Mucosa of rectum (tissue), 2 donors: Measurements from ENCODE around the gene MYO1E.

ENCODE experiments used
- H3K27ac ChIP-seq, 2 donors: one replicate each; pipeline ENCODE4 v1.7.0; 2013; ENCODE audit warnings: inconsistent platforms in 2 of 2, low read depth in 2 of 2, low read length in 2 of 2
- H3K27me3 ChIP-seq, 2 donors: one replicate each; pipeline ENCODE4 v1.7.0; 2013; ENCODE audit warnings: low read length in 2 of 2; ENCODE audit not compliant: control insufficient read depth in 2 of 2, insufficient read depth in 2 of 2
- H3K36me3 ChIP-seq, 2 donors: one replicate each; pipeline ENCODE4 v1.7.0; 2013; ENCODE audit warnings: low read length in 2 of 2; ENCODE audit not compliant: control insufficient read depth in 2 of 2, insufficient read depth in 2 of 2
- H3K4me1 ChIP-seq, 2 donors: one replicate each; pipeline ENCODE4 v1.7.0; 2013; ENCODE audit warnings: low read length in 2 of 2, mild to moderate bottlenecking in 1 of 2; ENCODE audit not compliant: control insufficient read depth in 2 of 2, insufficient read depth in 2 of 2
- H3K4me3 ChIP-seq, 2 donors: one replicate each; pipeline ENCODE4 v1.7.0; 2013; ENCODE audit warnings: low read length in 2 of 2
- H3K9ac ChIP-seq, 2 donors: one replicate each; pipeline ENCODE4 v1.7.0; 2013; ENCODE audit warnings: low read length in 2 of 2, low read depth in 1 of 2, mild to moderate bottlenecking in 1 of 2
- H3K9me3 ChIP-seq, 2 donors: one replicate each; pipeline ENCODE4 v1.7.0; 2013; ENCODE audit warnings: low read length in 2 of 2; ENCODE audit not compliant: control insufficient read depth in 2 of 2
- donor health status: healthy.
- donor health status: Normal muscosa, but diverticular disease.

Gene MYO1E

DNA sequence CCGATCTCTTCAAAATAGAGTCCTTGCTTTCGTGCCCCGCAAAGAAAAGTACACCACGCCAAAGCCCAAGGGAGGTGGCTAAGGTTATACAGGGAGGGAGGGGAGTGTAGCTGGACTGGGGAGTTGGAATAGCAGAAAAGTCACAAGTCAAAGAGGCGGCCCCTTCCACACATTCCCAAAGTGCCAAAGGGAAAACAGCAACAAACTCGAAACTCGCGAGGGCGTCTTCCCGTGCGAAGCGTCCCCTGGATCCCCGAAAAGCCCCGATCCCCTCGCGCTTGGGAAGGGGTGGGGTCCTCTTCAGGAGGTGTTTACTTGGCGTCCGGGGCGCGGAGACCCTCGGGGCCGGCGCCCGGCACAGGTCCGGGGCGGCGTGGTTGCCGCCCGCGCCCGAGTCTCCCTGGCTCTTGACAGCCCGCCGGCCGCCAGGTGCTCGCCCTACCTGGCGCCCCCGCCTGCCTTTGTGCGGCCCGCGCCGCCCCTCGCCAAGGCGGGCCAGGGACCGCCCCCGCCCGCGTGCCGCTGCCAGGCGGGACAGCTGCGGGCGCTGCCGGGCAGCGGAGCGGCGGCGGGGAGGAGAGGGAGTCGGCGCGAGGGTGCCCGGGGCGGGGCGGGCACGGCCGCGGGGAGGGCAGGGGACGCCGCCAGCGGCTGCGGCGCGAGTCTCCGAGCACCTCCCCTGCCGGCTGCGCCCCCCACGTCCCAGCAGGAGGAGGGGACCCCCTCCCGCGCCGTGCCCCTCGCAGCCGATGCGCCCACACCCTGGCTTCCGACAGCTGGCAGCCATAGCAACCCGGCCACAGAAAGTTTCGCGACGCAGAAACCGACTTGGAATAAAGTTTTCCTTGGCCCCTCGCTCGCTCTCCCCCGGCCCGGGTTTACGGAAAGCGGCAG is 966 bp downstream of the MYO1E start:
- Histone ChIP-seq H3K27ac (peak overlapping the region; percentile 96 to 98), H3K27me3 (no peaks in the 10 kb centered on the region), H3K36me3 (peaks cover 0 to 2% of the 10 kb centered on the region in 2 donors), H3K9me3 (no peaks in the 10 kb centered on the region), H3K9ac (peak overlapping the region; percentile 91 to 96), H3K4me3 (peak overlapping the region; percentile 91 to 93), H3K4me1 (peaks cover 0 to 30% of the 10 kb centered on the region in 2 donors)

GRCh38 chr15:59369597-59369996 is 3.1 kb downstream of the MYO1E start:
- Histone ChIP-seq H3K9me3 (no peaks in the 10 kb centered on the region), H3K9ac (no peak overlapping the region), H3K4me1 (peaks cover 0 to 35% of the 10 kb centered on the region in 2 donors), H3K36me3 (peaks cover 0 to 2% of the 10 kb centered on the region in 2 donors), H3K4me3 (no peak overlapping the region), H3K27ac (peak overlapping the region in 1 of 2 donors; percentile 98), H3K27me3 (no peaks in the 10 kb centered on the region)

DNA sequence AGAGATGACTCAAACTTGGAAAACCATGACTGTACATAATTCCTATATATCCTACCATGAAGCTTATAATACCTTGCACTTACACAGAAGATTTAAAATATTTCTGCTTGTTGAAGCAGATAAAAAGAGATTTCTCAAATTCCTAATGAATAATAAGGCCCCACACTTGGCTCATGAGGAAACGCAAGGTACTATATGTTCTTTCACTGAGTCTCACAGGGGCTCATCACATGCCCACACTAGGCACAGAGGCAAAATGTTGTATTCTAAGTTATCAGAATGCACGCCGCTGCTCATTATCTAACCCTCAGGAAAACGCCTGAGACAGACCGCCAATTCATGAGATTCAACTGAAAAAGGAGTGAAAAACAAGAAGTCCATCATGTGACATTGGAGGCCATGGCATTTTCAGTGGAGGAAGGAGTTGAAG is 5.6 kb downstream of the MYO1E start:
- Histone ChIP-seq H3K4me1 (peaks cover 3 to 23% of the 10 kb centered on the region in 2 donors), H3K9ac (no peak overlapping the region), H3K27ac (no peak overlapping the region), H3K36me3 (peaks cover 0 to 2% of the 10 kb centered on the region in 2 donors), H3K4me3 (no peak overlapping the region), H3K9me3 (no peaks in the 10 kb centered on the region), H3K27me3 (no peaks in the 10 kb centered on the region)

- H3K4me1 ChIP-seq: peaks cover 3 to 23% of the 10 kb centered on the region in 2 donors
- H3K27ac ChIP-seq: peak overlapping the region; percentile 12 to 27
- peaks cover 0 to 2% of the 10 kb centered on the region in 2 donors for H3K36me3 ChIP-seq
- no peaks in the 10 kb centered on the region for H3K9me3 ChIP-seq
- H3K4me3 ChIP-seq: no peak overlapping the region
- H3K9ac ChIP-seq: no peak overlapping the region
- H3K27me3 ChIP-seq: no peaks in the 10 kb centered on the region
Measured at GRCh38 chr15:59366333-59367021, 6.2 kb downstream of the MYO1E start.

DNA sequence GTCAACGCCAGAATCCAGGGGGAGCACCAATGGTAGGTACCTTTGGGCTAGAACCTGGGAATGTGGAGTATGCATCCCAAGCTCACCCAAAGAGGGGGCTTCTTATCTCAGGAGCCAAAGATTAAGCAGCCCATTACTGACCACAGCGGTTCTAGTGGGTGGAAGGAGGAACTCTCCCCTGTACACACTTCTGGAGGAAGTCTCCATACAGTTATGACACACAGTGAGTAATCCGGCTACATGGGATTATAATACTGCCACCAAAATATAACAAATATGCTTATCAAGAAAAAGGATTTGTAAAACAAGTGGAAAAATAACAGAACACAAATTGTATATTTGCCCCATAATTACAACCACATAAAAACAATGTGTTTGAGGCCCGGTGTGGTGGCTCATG is 8.4 kb downstream of the MYO1E start:
- Histone ChIP-seq H3K27me3 (no peaks in the 10 kb centered on the region), H3K27ac (no peak overlapping the region), H3K9me3 (no peaks in the 10 kb centered on the region), H3K4me3 (no peak overlapping the region), H3K4me1 (peaks cover 3 to 15% of the 10 kb centered on the region in 2 donors), H3K9ac (no peak overlapping the region), H3K36me3 (peaks cover 0 to 2% of the 10 kb centered on the region in 2 donors)

DNA sequence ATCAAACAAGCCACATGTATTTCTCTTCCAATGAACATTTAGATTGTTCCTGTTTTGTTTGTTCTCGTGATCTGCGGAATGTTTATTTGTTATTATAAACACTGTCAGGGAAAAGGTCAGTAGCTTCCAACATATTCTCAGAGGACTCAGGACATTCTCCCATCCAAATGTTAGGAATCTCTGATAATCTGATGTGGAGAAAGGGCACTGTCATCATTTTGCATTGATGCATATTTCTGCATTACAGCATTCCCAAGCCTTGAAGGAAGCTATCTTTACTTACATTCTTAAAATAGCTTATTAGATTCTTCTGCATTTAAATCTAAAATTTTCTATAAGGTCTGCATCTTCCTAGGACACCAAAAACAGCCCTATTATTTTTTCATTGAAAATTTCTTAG is 10.3 kb downstream of the MYO1E start:
- Histone ChIP-seq H3K9ac (no peak overlapping the region), H3K27me3 (no peaks in the 10 kb centered on the region), H3K36me3 (no peaks in the 10 kb centered on the region), H3K9me3 (no peaks in the 10 kb centered on the region), H3K4me3 (no peak overlapping the region), H3K4me1 (peaks cover 3 to 8% of the 10 kb centered on the region in 2 donors), H3K27ac (no peak overlapping the region)

DNA sequence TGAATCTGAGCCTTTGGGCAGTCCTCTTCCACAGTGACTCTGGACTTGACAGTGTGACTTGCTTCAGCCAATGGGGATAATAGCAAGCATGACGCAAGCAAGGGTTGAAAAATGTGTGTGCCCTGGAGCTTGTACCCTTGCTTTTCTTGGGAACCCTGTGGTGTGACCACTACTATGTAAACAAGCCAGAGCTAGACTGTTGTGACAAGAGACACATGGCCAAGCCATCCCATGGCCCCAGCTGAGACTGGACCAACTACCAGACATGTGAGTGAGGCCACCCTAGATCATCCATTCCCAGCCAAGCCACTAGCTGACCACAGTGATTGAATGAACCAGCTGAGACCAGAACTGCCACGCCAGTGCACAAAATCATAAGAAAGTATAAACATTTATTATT is 11.8 kb downstream of the MYO1E start:
- Histone ChIP-seq H3K27ac (no peak overlapping the region), H3K27me3 (no peaks in the 10 kb centered on the region), H3K4me1 (peaks cover 0 to 3% of the 10 kb centered on the region in 2 donors), H3K36me3 (no peaks in the 10 kb centered on the region), H3K9me3 (no peaks in the 10 kb centered on the region), H3K9ac (no peak overlapping the region), H3K4me3 (no peak overlapping the region)

GRCh38 chr15:59360305-59360704 is 12.4 kb downstream of the MYO1E start:
- Histone ChIP-seq H3K27me3 (no peaks in the 10 kb centered on the region), H3K4me3 (no peak overlapping the region), H3K4me1 (peaks cover 0 to 3% of the 10 kb centered on the region in 2 donors), H3K36me3 (no peaks in the 10 kb centered on the region), H3K9ac (no peak overlapping the region), H3K27ac (no peak overlapping the region), H3K9me3 (no peaks in the 10 kb centered on the region)

DNA sequence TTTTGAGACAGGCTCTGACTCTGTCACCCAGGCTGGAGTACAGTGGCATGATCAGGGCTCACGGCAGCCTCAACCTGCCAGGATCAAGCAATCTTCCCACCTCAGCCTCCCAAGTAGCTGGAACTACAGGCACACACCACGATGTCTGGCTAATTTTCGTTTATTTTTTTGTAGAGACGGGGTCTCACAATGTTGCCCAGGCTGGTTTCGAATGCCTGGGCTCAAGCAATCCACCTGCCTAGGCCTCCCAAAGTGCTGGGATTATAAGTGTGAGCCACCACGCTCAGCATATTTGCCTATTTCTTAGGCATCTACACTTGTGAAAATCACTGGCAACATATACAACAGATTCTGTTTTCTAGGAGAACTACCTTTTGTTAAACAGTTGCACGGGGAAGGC is 16.9 kb downstream of the MYO1E start:
- Histone ChIP-seq H3K4me1 (no peaks in the 10 kb centered on the region), H3K27me3 (no peaks in the 10 kb centered on the region), H3K4me3 (no peak overlapping the region), H3K36me3 (no peaks in the 10 kb centered on the region), H3K9ac (no peak overlapping the region), H3K9me3 (no peaks in the 10 kb centered on the region), H3K27ac (no peak overlapping the region)

DNA sequence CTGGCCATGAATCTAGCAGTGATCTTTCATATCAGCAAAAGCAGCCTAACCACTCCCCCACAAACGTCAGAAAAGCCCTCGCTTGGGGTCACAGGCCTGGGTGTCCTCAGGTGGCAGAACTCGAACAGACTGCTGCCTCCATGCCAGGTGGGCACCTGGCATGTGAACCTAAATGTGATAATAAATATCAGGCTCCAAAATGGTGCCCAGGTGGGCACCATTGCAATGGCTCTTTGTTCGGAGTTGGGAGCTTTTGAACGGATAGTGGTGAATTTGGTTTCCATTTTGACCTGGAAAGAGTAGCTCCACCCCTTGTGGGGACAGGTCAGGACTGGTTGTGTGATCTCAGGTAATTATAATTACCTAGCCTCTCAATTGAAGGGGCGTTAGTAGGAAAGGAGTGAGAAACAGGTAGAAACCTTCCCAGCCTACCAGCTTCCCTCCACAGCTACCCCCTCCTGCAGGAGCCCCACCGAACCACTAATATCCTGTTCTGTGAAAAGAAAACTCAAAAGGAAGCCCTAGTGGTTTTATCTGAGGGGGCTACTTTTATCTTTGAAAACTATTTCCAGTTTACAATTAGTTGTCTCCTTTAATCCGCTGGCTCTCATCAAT is 18.1 kb downstream of the MYO1E start:
- H3K27ac ChIP-seq: no peak overlapping the region

More for the DNA sequence above, 18.1 kb downstream of the MYO1E start:
- H3K4me1 ChIP-seq: no peaks in the 10 kb centered on the region
- no peaks in the 10 kb centered on the region for H3K9me3 ChIP-seq
- no peak overlapping the region for H3K4me3 ChIP-seq
- H3K27me3 ChIP-seq: no peaks in the 10 kb centered on the region
- H3K36me3 ChIP-seq: no peaks in the 10 kb centered on the region
- no peak overlapping the region for H3K9ac ChIP-seq
